Measurements from ENCODE around the gene BCL2. TPM values are rescaled to one million over a fixed set of nuclear protein-coding genes. Genes with fewer than 3 reads are reported as not detected.

The BCL2 gene
- total and polyA plus RNA-seq, 9 of the 15 experiments (the other 6 are each of a cell fraction or from before 2014, with no cell fraction given), result 0.10 to 1.1 (median 0.65) TPM

GRCh38 chr18:63301434-63301833 is 18.1 kb downstream of the BCL2 start:
- H3K27me3 ChIP-seq (ENCODE audit: control insufficient read depth in 2 of 2, insufficient read depth in 2 of 2, low read length in 2 of 2), result peaks cover 0 to 28% of the 10 kb centered on the region in 2 experiments; a peak in 3 of 5 replicates
- TF ChIP-seq ZNF785 (CRISPR knock-in tag; IDR thresholded peaks at IDR 0.05) (no peak), TCF3 (CRISPR knock-in tag; IDR thresholded peaks at IDR 0.05) (no peak), FOXJ2 (tag; IDR thresholded peaks at IDR 0.05) (no peak), ETS1 (conservative IDR thresholded peaks at IDR 0.05; ENCODE audit: control insufficient read depth, low read depth, low read length) (no peak), ZNF830 (CRISPR knock-in tag; IDR thresholded peaks at IDR 0.05) (no peak), SMAD3 (CRISPR knock-in tag; conservative IDR thresholded peaks at IDR 0.05) (no peak), NR2F6 (CRISPR knock-in tag; IDR thresholded peaks at IDR 0.05) (no peak), POU5F1 (IDR thresholded peaks at IDR 0.05; ENCODE audit: borderline replicate concordance, low read depth, low read length, partially characterized antibody) (no peak), GTF2F1 (IDR thresholded peaks at IDR 0.05; ENCODE audit: low read depth, low read length) (no peak), SMAD1 (IDR thresholded peaks at IDR 0.05; ENCODE audit: low read depth, low read length, partially characterized antibody) (no peak), TAL1 (IDR thresholded peaks at IDR 0.05) (no peak)
- H3K9me1 ChIP-seq (ENCODE audit: control insufficient read depth, insufficient read depth, low read length), result no peaks in the 10 kb centered on the region
- H3K4me2 ChIP-seq (ENCODE audit: insufficient read depth, low read length), result no peak overlapping the region
- ChIA-PET CTCF (ENCODE audit: low intra/inter-chr PET ratio) (interaction anchor here (0.6 kb wide), 1 partner anchor 316 kb away, joined by 3 read pairs; no protein-coding TSS in a partner anchor), POLR2A (no interaction called here)
- DNase-seq (ENCODE audit: extremely low read depth in 1 of 4, low spot score in 3 of 4) (no peak), ATAC-seq (no peak), FAIRE-seq (no peak)
- in situ Hi-C loops (cut with MboI), result no loop called here
- no peaks in the 10 kb centered on the region for H4K20me1 ChIP-seq (replicated peaks; ENCODE audit: control insufficient read depth, insufficient read depth, low read length)
- H3K4me3 ChIP-seq, result no peak overlapping the region
- no peaks in the 10 kb centered on the region for H3K9me3 ChIP-seq (replicated peaks; ENCODE audit: control insufficient read depth, insufficient read depth, low read depth, low read length)
- intact Hi-C loops (cut with micrococcal nuclease), result no loop called here
- H3K9ac ChIP-seq (ENCODE audit: insufficient read depth in 1 of 2, low read depth in 2 of 2, low read length in 2 of 2), result no peak overlapping the region
- no peaks in the 10 kb centered on the region for H3K4me1 ChIP-seq (replicated peaks in 1 of 2; ENCODE audit: control insufficient read depth in 2 of 2, insufficient read depth in 2 of 2, low read length in 2 of 2)
- BruUV-seq (replicated peaks), result no TSS peak
- H3K27ac ChIP-seq (ENCODE audit: extremely low read depth, low read depth, low read length), result no peak overlapping the region
- H3K36me3 ChIP-seq (ENCODE audit: control insufficient read depth, insufficient read depth, low read length), result no peaks in the 10 kb centered on the region
- 28% methylated on average over 9 of the region's 9 CpGs for WGBS (ENCODE audit: insufficient coverage, low coverage, missing lambda C conversion rate)
- no peak overlapping the region for H2AFZ ChIP-seq (ENCODE audit: low read depth, low read length)
- no peaks in the 10 kb centered on the region for H3K79me2 ChIP-seq (ENCODE audit: control insufficient read depth, insufficient read depth, low read length)

All from K562 (cell line).